Measurements from ENCODE around the gene PROCR.

- TF ChIP-seq, protein P1, sequence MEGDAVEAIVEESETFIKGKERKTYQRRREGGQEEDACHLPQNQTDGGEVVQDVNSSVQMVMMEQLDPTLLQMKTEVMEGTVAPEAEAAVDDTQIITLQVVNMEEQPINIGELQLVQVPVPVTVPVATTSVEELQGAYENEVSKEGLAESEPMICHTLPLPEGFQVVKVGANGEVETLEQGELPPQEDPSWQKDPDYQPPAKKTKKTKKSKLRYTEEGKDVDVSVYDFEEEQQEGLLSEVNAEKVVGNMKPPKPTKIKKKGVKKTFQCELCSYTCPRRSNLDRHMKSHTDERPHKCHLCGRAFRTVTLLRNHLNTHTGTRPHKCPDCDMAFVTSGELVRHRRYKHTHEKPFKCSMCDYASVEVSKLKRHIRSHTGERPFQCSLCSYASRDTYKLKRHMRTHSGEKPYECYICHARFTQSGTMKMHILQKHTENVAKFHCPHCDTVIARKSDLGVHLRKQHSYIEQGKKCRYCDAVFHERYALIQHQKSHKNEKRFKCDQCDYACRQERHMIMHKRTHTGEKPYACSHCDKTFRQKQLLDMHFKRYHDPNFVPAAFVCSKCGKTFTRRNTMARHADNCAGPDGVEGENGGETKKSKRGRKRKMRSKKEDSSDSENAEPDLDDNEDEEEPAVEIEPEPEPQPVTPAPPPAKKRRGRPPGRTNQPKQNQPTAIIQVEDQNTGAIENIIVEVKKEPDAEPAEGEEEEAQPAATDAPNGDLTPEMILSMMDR (IDR thresholded peaks at IDR 0.05 in 8 of 11, conservative IDR thresholded peaks at IDR 0.05 in 3 of 11) = no peak
- no peak for TF ChIP-seq POLR2A (IDR thresholded peaks at IDR 0.05)
These were observed 15.9 kb upstream of the PROCR start for GRCh38 chr20:35155936-35156335.
